Adipose tissue (tissue), 3 donors: ENCODE data around the gene AGAP3. TPM values are rescaled to one million over a fixed set of nuclear protein-coding genes. Genes with fewer than 3 reads are reported as not detected.

Experiments used
- H3K27ac ChIP-seq: one replicate; pipeline ENCODE4 v1.5.1; 2013; ENCODE audit warnings: low read depth, low read length
- WGBS, 3 donors: extraction: QIAGEN DNeasy Blood & Tissue Kit; methylation state at CpG; one replicate each; pipeline ENCODE4 v1.1.7; 2013; 5-methylcytosine and 5-hydroxymethylcytosine counted together
- polyA plus RNA-seq, 3 donors: library from polyadenylated mRNA; stranded (reverse); fragments of 200-250 nt; gene quantifications; one replicate each; pipeline ENCODE4 v1.2.3, GENCODE V29; 2013
- donor health status: healthy with polysubstance abuse.
- donor health status: Bipolar disorder and iron deficiency.
- donor health status: healthy.

AGAP3 gene
- polyA plus RNA-seq, 3 donors: 35.9 to 67.0 (median 51.9) TPM

DNA sequence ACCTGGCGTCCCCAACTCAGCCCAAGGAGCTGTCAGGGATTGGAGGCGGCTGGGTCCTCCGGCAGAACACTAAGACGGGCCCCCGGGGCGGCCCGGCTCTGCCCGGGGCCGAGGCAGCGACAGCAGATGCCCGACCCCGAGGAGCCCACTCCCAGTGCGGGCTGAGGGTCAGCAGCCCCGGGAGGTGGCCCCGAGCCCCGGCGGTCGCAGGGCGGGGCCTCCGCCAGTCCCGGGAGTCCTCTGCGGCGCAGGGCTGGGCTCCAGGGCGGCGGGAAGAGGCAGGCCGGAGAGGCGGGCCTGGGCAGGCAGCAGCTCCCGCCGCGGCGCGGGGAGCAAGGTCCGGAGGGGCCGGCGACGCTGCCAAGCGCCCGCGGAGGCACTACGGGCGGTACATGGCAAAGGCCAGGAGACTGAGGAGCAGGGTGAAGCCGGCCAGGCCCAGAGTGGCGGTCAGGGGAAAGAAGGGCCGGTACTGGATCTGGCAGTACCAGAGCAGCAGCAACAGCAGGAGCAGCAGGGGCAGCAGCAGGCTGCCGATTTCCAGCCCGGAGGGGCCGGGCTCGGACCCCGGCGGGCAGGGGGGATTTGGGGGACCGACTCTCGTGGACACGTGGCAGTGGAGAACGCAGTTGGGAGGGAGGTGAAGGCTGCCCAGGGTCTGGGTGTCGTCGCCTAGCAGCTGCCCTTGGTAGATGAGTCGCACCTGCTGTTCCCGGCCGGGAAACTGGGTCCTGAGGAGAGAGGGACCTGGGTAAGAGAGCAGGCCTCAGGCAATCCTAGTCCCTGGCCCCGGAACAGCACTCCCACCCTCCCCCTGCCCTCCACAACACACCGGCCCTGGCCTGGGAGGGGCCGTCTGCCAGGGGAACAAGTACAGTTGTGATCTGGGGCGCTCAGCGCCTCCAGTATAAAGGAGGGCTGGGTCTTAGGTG lies 4.8 kb upstream of the AGAP3 start:
- 17 to 45% (median 38%) methylated on average over 49 to 64 of the region's 64 CpGs for WGBS, 3 donors
- no peak overlapping the region for H3K27ac ChIP-seq

DNA sequence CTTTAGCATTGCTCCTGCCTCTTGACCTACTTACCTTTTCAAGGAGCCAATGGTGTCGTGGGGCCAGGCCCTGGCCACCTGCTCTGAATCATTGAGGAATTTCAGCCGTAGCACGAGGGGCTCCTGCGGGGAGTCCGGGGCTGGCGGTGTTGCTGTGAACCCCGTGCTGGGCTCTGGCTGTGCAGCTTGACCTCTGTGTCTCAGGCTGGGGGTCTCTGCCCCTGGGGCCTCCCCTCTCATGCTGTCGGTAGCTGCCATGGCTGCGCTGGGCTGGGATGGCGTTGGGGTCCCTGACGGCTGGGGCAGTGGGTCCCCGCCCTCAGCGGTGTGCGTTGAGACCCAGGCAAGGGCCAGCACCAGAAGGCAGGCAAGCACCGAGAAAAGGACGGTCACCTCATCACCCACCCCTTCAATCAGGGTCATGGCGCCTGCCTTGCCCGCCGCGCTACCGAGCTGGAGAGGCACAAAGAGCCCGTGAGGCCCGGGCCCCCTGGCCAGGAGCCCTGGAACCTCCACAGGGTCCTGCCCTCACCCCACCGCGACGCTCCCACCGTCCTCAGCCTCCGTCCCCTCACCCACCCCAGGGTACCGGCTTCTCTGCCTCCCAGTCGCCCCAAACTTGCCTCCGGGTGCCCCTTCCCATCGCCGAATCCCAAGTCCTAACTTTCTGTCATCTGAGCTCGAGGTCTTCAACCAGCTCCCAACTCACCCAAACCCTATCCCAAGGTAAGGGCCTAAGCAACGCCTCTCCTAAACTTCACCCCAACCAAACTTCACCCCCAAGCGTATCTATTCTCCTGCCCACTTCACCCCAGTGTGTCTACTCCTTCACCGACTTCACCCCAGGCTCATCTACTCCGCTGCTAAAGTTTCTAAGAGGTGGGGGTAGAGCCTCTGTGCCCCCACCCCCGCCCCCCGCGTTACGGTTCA lies 3.9 kb upstream of the AGAP3 start:
- WGBS, 3 donors: 42 to 62% (median 61%) methylated on average over 35 to 42 of the region's 42 CpGs
- H3K27ac ChIP-seq: no peak overlapping the region

DNA sequence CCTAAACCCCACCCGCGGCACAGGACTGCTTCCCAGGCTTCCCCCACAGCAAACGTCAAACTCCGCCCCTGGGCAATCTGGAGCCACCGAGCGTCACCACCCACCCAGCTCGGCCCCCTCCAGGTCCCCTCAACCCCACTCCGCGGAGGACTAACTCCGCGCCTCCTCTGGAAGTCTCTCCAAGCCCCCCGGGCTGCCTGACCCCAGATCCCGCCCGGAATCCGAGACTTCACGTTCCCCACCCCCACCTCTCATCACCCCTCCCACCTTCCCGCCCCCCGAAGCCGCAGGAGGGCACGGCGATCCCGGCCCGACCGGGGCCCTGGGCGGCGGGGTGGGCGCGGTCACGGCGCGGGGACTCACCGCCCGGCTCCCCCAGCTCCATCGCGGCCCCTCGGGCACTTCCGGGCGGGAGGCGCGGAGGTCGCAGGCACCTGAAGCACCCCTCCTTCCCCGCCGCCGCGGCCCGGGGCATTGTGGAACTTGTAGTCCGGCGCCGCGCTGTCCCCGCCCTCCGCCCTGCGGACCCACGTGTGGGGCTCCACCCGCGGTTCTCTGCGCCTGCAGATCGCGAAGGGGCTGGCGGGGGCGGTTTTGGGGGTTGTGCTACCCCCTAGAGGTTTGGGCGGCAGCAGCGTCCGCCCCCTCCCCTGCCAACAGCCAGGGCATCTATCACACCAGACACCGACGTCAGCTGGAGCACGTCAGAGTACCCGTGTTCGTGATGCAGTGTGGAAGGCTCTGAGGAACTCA lies 3.0 kb upstream of the AGAP3 start, which contains the start of gene TMUB1:
Gene TMUB1, minus strand, starts transcription at position 423 of the 753 bp plus-strand sequence. CDS start 930 bp downstream, outside the sequence.
- 1 to 2% (median 1%) methylated on average over 62 to 69 of the region's 69 CpGs for WGBS, 3 donors
- H3K27ac ChIP-seq: no peak within 1 kb of the TSS

DNA sequence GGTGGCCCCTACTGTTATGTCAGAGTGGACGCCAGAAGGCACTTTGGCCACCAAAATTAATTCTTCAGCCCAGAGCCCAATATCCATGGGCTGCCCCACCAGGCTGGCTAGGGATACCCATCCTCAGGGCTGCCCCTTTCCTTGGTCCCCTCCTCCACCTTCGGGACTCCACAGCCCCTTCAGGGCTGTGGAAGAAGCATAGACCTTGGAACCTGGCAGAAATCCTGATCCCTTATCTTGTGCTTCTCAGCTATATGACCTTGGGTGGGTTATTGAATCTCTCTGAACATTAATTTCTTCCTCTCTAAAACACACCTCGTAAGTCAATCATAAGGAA lies 2.5 kb upstream of the AGAP3 start:
- no peak overlapping the region for H3K27ac ChIP-seq
- 7 to 33% (median 31%) methylated on average over 3 of the region's 3 CpGs for WGBS, 3 donors

DNA sequence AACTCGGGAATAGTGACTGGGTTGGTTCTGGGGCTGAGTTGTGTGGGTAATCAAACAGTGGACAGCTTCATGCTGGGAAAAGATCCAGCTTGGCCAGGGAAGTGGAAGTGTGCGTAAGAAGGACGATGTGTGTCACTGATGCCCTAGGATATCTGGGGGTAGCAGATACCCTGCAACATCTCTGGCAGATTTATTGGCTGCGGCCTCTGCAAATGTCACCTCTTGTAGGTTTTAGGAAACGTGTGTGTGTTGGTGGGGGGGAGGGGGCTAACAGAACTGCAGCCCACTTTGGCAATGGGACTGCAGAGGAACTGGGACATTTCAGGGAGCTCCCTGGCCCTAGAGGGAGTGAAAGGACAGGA lies 965 bp upstream of the AGAP3 start:
- H3K27ac ChIP-seq: no peak overlapping the region
- WGBS, 3 donors: 17 to 44% (median 41%) methylated on average over 5 of the region's 5 CpGs

DNA sequence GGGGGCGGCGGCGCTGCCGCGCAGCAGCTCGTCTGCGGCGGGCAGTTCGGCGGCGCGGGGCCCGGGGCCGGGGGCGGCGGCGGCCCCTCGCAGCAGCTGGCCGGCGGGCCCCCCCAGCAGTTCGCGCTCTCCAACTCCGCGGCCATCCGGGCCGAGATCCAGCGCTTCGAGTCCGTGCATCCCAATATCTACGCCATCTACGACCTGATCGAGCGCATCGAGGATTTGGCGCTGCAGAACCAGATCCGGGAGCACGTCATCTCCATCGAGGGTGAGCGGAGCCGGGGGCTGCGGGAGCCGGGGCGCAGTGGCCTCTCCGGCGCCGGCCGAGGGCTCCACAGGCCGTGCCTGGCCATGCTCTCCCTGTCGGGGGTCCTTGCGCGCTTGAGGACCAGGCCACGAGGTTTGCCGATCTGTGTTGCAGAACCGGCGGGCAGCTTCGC lies 548 bp downstream of the AGAP3 start:
- no peak overlapping the region for H3K27ac ChIP-seq
- 0 to 1% (median 0%) methylated on average over 35 to 44 of the region's 56 CpGs for WGBS, 3 donors

DNA sequence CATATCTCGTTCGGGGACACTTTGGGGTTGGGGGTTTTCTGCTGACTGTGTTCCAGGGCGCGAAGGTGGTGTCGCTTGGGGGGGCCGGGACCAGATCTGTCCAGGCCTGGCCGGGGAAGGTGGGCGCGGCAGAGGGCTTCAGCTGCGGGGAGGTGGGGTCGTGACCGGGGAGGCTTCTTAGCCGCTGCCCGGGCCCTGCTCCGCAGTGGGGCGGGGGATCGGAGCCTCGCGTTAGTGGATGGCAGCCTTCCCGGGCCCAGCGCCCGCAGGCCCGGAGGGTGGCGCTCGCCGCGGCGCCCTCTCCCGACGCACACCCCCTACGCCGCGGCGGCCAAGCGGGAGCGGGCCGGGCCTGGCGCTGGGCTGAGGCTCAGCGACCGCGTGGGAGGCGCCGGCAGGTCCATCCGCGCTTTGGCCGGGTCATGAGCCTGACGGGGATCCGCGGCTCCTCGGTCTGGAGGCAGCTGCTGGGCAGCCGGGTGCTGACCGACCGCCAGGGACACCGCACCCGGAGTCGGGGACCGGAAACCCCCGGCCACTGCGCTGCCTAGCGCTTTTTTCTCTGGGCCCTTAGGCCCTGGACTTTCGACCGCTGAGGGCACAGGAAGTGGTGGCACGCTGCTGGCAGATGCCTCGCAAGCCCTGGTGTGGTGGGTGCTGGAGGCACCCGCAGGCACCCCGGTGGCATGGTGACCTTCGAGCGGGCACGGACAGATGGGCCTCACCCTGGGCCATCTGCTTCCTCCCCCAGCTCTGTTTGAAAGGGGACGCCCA lies 1.2 kb downstream of the AGAP3 start:
- H3K27ac ChIP-seq: peak overlapping the region; percentile 48
- WGBS, 3 donors: 0 to 1% (median 1%) methylated on average over 45 to 70 of the region's 70 CpGs

DNA sequence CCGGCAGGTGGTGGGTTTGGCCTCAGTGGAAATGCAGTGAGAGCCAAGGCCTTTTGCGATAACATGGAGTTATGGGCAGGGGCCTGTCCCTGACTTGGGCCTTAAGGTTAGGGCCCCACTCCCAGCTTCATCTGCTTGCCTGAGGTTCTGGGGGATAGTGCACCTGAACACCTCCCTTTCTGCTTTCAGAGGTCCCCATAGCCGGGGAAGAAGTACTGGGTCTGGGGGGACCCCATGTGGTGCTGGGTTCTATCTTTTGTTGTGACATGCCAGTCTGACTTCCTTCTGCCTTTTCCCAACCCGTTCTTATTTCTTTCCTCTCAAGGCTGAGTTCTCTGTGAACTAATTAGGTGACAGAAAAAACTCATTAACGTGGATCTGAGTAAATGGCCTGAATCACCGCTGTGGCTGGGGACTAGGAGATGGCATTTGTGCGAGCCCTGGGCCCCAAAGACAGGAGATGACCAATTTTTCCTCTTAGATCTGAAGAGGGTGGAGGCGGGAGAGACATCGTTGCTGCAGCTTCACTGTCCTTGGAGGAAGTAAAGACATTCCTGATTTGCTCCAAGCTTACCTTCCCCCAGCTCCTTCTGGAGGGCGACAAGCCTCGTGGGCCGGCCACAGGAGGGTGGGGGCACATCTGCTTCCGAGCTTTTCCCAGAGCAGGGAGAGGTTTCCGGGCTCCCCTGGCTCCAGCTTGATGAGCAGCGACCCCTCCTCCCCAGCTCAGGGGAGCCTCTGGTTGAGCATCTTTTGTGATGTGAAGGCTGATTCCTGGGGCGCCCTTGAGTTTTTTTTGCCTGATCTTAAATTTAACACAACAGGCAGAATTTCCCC lies 2.0 kb downstream of the AGAP3 start:
- 22 to 32% (median 31%) methylated on average over 16 of the region's 16 CpGs for WGBS, 3 donors
- H3K27ac ChIP-seq: peak overlapping the region; percentile 48

DNA sequence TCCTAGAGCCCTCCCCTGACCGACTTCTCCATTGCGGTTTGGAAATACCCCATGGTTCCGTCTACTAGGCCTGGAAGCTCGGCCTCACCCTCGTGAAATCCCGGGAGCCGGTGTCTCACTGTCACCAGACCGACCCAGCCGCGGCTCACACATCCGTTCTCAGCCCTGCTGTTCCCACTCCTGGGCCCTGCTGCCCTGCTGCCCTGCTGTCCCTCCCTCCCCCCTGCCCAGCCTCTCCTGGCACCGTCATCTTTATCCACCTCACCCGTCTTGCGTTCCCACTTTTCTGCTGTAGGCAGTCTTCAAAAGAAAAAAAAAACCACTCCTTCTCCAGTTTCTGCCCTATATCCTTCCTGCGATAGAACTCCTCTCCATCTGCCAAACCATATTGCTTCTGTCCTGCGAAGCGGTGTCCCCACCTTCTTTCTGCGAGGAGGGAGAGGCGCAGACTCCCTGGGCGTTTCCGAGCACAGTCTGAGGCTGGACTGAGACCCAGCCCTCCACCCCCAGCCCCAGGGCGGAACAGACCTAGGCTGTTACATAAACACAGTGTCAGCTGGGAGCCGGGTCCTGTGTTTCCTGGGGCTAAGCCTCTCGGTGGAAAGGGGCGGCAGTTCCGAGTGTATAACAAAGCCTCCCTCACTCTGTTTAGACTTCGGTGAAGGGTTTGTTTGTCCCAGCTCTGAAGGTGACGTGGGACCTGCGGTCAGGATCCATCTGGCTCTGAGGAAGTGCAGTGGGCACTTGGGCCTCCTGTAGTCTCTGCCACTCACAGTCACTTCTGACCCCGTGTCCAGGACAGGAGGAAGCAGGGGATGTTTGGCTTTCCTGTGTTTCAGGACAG lies 2.8 kb downstream of the AGAP3 start:
- 10 to 17% (median 16%) methylated on average over 30 of the region's 30 CpGs for WGBS, 3 donors

DNA sequence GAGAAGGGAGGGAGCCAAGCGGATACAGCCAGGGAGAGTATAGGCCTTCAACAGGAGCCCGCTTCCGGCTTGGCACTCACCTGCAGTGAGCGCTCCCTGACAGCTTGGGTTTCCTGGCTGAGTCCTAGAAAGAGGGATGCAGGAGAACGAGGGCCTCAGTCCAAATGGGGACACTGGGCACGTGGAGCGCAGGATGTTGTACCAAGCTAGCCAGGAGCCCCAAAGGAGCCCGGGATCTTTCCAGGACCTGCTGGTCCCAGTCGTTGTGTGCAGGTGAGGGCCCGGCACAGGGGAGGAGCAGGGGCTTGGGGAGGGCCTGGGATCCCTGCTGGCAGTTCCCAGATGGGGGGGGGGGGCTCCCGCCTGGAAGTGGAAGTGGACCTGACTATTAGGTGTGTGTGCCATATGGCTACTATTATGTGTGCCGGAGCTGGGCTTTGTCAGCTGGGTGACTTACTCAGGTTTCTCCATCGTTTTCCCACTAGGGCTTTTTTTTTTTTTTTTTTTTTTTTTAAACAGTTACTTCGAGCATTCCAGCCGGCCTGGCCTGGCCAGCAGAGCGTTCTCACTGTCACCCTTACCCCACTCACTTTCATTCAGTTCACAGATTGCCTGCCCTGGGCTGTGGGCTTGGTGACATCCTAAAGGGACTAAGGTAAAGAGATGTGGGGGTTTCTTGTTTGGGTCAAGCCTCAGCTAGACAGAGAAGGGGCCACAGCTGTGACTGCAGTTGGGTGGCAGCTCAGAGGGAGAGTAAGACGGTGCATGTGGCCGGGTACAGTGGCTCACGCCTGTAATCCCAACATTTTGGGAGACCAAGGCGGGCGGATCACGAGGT lies 3.8 kb downstream of the AGAP3 start:
- no peak overlapping the region for H3K27ac ChIP-seq
- WGBS, 3 donors: 44 to 72% (median 70%) methylated on average over 22 of the region's 22 CpGs

More for the DNA sequence above, 2.8 kb downstream of the AGAP3 start:
- peak overlapping the region; percentile 36 for H3K27ac ChIP-seq

DNA sequence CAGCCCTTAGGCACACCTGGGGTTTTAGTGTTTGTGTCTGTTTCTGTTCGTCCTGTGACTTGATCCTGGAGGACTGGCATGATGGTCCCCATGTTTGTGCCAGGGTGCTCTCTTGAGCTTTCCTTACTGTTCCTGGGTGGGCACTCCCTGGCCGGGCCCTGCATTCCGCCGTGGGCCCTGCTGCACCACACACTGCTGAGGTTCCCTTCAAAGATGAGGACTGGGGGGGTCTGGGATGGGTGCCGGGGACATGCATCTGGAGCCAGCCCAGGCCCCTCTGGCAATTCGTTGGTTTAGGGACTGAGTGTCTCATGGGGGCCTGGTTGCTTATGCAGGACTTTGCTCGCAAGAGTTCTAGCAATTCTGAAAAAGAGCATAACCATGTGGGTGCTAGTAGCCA lies 4.7 kb downstream of the AGAP3 start:
- WGBS, 3 donors: 81 to 85% (median 82%) methylated on average over 7 of the region's 7 CpGs
- H3K27ac ChIP-seq: no peak overlapping the region

DNA sequence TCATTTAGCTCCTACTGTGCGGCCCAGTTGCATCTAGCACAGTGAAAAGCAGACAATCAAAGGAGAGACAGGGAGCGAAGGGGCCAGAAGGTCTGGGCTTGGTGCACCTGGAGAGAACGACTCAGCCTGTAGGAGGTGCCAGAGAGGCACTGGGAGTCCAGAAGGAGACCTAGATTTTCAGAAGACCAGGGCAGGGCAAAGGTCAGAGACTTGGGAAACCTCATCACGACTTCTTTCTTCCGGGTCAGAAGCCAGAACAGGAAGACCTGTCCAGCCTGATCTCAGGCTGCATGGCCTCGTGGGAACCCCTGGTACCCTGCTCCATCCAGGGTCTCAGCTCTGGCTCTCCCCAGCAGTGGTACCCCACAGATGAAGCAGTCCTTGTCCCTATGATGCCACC lies 5.2 kb downstream of the AGAP3 start:
- H3K27ac ChIP-seq: no peak overlapping the region
- 29 to 58% (median 52%) methylated on average over 6 of the region's 6 CpGs for WGBS, 3 donors

DNA sequence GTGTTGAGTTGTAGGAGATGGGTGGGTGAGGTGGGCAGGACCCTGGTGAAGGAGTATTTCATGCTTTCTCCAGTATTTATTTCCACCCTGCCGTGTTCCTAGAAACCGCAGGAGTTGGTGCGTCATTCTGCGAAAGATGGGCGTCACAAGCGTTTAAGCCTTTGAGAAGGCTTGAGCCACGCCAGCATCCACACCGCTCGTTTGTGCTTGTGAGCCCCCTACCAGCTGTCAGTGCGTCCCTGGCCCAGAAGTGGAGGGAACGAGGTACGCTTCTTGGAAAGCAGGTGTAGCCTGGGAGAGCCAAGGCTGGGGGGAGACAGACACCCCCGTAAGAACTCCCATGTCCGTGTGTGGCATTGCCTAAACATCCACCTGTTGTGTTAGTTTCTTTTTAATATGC lies 5.7 kb downstream of the AGAP3 start:
- no peak overlapping the region for H3K27ac ChIP-seq
- 90 to 92% (median 92%) methylated on average over 14 of the region's 14 CpGs for WGBS, 3 donors

DNA sequence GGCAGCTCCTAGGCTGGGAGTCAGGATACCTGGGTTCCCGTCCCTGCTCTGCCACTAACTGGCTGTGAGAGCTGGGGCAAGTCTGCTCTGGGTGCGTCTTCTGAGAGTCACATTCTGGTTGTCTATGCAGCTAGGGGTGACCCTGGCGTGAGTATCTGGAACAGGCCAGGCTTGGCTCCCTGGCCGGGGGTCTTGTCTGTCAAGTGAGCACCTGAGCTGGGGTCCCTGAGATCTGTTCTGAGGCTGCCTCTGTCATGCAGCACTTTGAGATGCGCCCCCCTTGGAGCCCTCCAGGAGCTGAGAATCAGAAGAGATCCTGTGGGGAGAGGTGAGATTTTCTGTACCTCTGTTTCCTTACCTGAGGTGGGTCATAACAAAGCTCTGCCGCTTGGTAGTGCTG lies 7.5 kb downstream of the AGAP3 start:
- H3K27ac ChIP-seq: no peak overlapping the region
- 84 to 97% (median 91%) methylated on average over 6 of the region's 6 CpGs for WGBS, 3 donors

DNA sequence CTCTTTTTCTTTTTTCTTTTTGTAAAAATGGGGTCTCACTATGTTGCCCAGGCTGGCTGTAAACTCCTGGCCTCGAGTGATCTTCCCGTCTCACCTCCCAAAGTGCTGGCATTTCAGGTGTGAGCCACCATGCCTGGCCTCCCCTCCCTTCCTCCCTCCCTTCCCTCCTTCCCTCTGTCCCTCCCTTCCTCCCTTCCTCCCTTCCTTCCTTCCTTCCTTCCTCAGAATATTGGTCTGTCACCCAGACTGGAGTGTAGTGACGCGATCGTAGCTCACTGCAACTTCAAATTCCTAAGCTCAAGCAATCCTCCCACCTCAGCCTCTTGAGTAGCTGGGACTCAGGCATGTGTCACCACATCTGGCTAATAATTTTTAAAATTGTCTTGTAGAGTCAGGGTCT lies 8.4 kb downstream of the AGAP3 start:
- no peak overlapping the region for H3K27ac ChIP-seq
- WGBS, 3 donors: 66 to 83% (median 68%) methylated on average over 5 of the region's 5 CpGs
